DOHH2 (cell line): ENCODE data around the gene IL16.

ENCODE experiments used
- EZH2phosphoT487 ChIP-seq: fragments of 200-600 bp; sonication (generic); IDR thresholded peaks from 2 replicates; pipeline ENCODE4 v1.6.1; 2017; ENCODE audit warnings: borderline replicate concordance, mild to moderate bottlenecking, antibody characterized with exemption, low read length, moderate library complexity, mixed read lengths
- TF ChIP-seq, protein P1 (sequence below): fragments of 200-600 bp; sonication (generic); IDR thresholded peaks from one replicate; pipeline ENCODE4 v1.5.1; 2014; ENCODE audit warnings: antibody characterized with exemption, mild to moderate bottlenecking, low read depth, low read length; ENCODE audit not compliant: poor library complexity, severe bottlenecking

DNA sequence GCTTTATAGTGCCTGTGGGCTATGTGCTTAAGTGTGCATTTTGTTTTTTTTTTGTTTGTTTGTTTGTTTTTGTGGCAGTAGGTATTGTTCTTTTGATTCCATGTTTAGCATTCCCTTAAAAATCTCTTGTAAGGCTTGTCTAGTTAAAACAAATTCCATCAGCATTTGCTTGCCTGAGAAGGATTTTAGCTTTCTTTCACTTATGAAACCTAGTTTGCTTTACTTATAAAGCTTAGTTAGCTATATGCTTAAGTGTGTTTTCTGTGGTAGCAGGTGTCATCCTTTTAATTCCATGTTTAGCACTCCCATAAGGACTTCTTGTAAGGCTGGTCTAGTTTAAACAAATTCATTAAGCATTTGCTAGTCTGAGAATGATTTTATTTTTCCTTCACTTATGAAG is 17.3 kb downstream of the IL16 start:
- TF ChIP-seq, protein P1, sequence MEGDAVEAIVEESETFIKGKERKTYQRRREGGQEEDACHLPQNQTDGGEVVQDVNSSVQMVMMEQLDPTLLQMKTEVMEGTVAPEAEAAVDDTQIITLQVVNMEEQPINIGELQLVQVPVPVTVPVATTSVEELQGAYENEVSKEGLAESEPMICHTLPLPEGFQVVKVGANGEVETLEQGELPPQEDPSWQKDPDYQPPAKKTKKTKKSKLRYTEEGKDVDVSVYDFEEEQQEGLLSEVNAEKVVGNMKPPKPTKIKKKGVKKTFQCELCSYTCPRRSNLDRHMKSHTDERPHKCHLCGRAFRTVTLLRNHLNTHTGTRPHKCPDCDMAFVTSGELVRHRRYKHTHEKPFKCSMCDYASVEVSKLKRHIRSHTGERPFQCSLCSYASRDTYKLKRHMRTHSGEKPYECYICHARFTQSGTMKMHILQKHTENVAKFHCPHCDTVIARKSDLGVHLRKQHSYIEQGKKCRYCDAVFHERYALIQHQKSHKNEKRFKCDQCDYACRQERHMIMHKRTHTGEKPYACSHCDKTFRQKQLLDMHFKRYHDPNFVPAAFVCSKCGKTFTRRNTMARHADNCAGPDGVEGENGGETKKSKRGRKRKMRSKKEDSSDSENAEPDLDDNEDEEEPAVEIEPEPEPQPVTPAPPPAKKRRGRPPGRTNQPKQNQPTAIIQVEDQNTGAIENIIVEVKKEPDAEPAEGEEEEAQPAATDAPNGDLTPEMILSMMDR = no peak
- TF ChIP-seq EZH2phosphoT487 = no peak
